ENCODE measurements around the gene MLLT10. TPM values are rescaled to one million over a fixed set of nuclear protein-coding genes. Genes with fewer than 3 reads are reported as not detected.

Gene MLLT10
- total RNA-seq, 1 experiment from 2014 or later, result 72.3 TPM

- no peak overlapping the region for H2BK5ac ChIP-seq (ENCODE audit: insufficient read length, low read length)
- H3K23ac ChIP-seq (ENCODE audit: insufficient read length, low read depth, low read length), result no peak overlapping the region
- no peaks in the 10 kb centered on the region; the same call in 1 of the 2 replicates for H3K79me2 ChIP-seq (ENCODE audit: insufficient read depth, low read length)
- H3K18ac ChIP-seq (ENCODE audit: insufficient read length, low read depth, low read length), result no peak overlapping the region
- H3K9me3 ChIP-seq (ENCODE audit: control insufficient read depth, low read depth, low read length), result no peaks in the 10 kb centered on the region
- no peak overlapping the region for H2AK5ac ChIP-seq (ENCODE audit: insufficient read length, low read length)
- H3K79me1 ChIP-seq (ENCODE audit: insufficient read depth, low read depth, low read length, poor library complexity, severe bottlenecking), result peaks cover 6% of the 10 kb centered on the region
- H2BK120ac ChIP-seq (ENCODE audit: low read depth, low read length, poor library complexity, severe bottlenecking), result no peak overlapping the region
- no peaks in the 10 kb centered on the region for H3K27me3 Mint-ChIP-seq (ENCODE audit: low read depth)
- no peaks in the 10 kb centered on the region for H4K20me1 ChIP-seq (ENCODE audit: control insufficient read depth, insufficient read depth, insufficient read length)
- no peak for TF ChIP-seq CTCF (conservative IDR thresholded peaks at IDR 0.05)
- no peak overlapping the region for H3K27ac Mint-ChIP-seq
- no peak overlapping the region for H3K4me2 ChIP-seq (ENCODE audit: insufficient read depth, insufficient read length, low read length)
- no peaks in the 10 kb centered on the region for H3K9me3 Mint-ChIP-seq
- no CpG with 5 or more reads among the region's 5 CpGs for WGBS (ENCODE audit: extremely low coverage, insufficient read length, low lambda C conversion rate)
- peaks cover 0 to 3% of the 10 kb centered on the region in 2 experiments; a peak in 2 of 4 replicates for H3K4me1 Mint-ChIP-seq
- no peak overlapping the region for H4K5ac ChIP-seq (ENCODE audit: insufficient read length, low read depth, low read length)
- no peak overlapping the region for H4K91ac ChIP-seq (ENCODE audit: insufficient read length, low read depth, low read length)
- H3K23me2 ChIP-seq (ENCODE audit: insufficient read length, low read depth, low read length, poor library complexity, severe bottlenecking), result no peaks in the 10 kb centered on the region
- no peak for DNase-seq
- no peak overlapping the region for H3K56ac ChIP-seq (ENCODE audit: insufficient read length, low read depth, low read length)
- H3K14ac ChIP-seq (ENCODE audit: insufficient read depth, low read length), result no peak overlapping the region
- no peaks in the 10 kb centered on the region for H3K27me3 ChIP-seq (ENCODE audit: insufficient read depth, low read length)
- peaks cover 0 to 2% (median 0%) of the 10 kb centered on the region in 3 experiments; a peak in 2 of 7 replicates for H3K36me3 Mint-ChIP-seq (ENCODE audit: insufficient read depth in 1 of 3, low read depth in 3 of 3)
- H4K8ac ChIP-seq (replicated peaks; ENCODE audit: insufficient read length, low read depth, low read length), result no peak overlapping the region
- no peak overlapping the region for H2BK12ac ChIP-seq (ENCODE audit: insufficient read length, low read depth, low read length)
- H3K4me1 ChIP-seq (ENCODE audit: insufficient read depth, low read length), result no peaks in the 10 kb centered on the region
- H3K4me3 Mint-ChIP-seq, result no peak overlapping the region
- no peak overlapping the region for H2AFZ ChIP-seq (ENCODE audit: low read length)
- H3K27ac ChIP-seq (ENCODE audit: insufficient read length, low read depth, low read length), result no peak overlapping the region
- no peak overlapping the region for H3K4ac ChIP-seq (ENCODE audit: low read depth, low read length)
- no peak overlapping the region for H2BK20ac ChIP-seq (ENCODE audit: low read depth, low read length, poor library complexity, severe bottlenecking)
- no peak overlapping the region for H3T11ph ChIP-seq (ENCODE audit: low read length)
- H3K9ac ChIP-seq (ENCODE audit: extremely low read depth, insufficient read length, low read length), result no peak overlapping the region
- H2BK15ac ChIP-seq (ENCODE audit: low read depth, low read length), result no peak overlapping the region
These were observed 121.7 kb downstream of the MLLT10 start for GRCh38 chr10:21655687-21656086.
